Gastrocnemius medialis (tissue), 4 donors: ENCODE measurements around the gene MOBP. TPM values are rescaled to one million over a fixed set of nuclear protein-coding genes. Genes with fewer than 3 reads are reported as not detected.
"Not testable (repeated sequence)": the region's sequence is repeated elsewhere in the genome, so short reads cannot be mapped to it uniquely, and the experiment has no call there.

Source experiments
- ATAC-seq, 2 donors: fragments of 150-250 bp; one replicate each; pipeline ENCODE4 v1.9.1; 2016
- DNase-seq, 2 donors: peaks; one replicate each; pipeline ENCODE4 v3.0.0-alpha.2; 2019
- H3K27ac ChIP-seq, 4 donors: fragments of 200-600 bp; sonication (generic); 1 replicate in 1 of 4; 2 replicates in 3 of 4; pipeline ENCODE4 v1.5.1; 2016 to 2018; ENCODE audit warnings: mild to moderate bottlenecking in 2 of 4, moderate library complexity in 1 of 4
- H3K27me3 ChIP-seq, 3 donors: fragments of 200-600 bp; sonication (generic) in 2 of 3; 1 replicate in 1 of 3; 2 replicates in 2 of 3; pipeline versions ENCODE4 v1.5.1 to v1.6.0; 2016 to 2019; ENCODE audit warnings: mild to moderate bottlenecking in 1 of 3, moderate library complexity in 1 of 3
- H3K36me3 ChIP-seq, 2 donors: fragments of 200-600 bp; sonication (generic) in 1 of 2; one replicate each; pipeline ENCODE4 v1.5.1; 2017 to 2018
- H3K4me1 ChIP-seq, 2 donors: fragments of 200-600 bp; sonication (generic) in 1 of 2; one replicate each; pipeline ENCODE4 v1.5.1; 2016 to 2017; ENCODE audit warnings: mild to moderate bottlenecking in 2 of 2
- H3K4me3 ChIP-seq, 4 donors: fragments of 200-600 bp; sonication (generic) in 3 of 4; 1 replicate in 1 of 4; 2 replicates in 3 of 4; pipeline ENCODE4 v1.5.1; 2016 to 2019; ENCODE audit warnings: mild to moderate bottlenecking in 2 of 4
- H3K9me3 ChIP-seq, 3 donors: fragments of 200-600 bp; sonication (generic) in 2 of 3; 1 replicate in 1 of 3; 2 replicates in 2 of 3; pipeline ENCODE4 v1.5.1; 2016 to 2019
- POLR2A ChIP-seq, 2 donors: fragments of 450-650 bp; IDR thresholded peaks; one replicate each; pipeline ENCODE4 v1.6.1; 2017; ENCODE audit warnings: antibody characterized with exemption in 2 of 2, mild to moderate bottlenecking in 2 of 2, moderate library complexity in 2 of 2
- in situ Hi-C, 4 donors: fragments of 200-750 bp; cut with MboI; loops; one replicate each; pipeline versions ENCODE4 v1.15.0 to v1.8.0; 2017; ENCODE audit warnings: low sequenced_read_pairs in 4 of 4
- intact Hi-C: fragments of 100-400 bp; cut with DNase I; formaldehyde crosslinking; loops from one replicate; pipeline ENCODE4 v1.15.1; 2023; ENCODE audit warnings: low total_unique reads
- total RNA-seq, 4 donors: library from RNA; depleted of rRNA; stranded (reverse); fragments of >200 nt; gene quantifications; one replicate each; pipeline versions ENCODE4 v1.1.0 to v1.2.3, GENCODE V29; 2016
- TF ChIP-seq, protein P1 (sequence below), 5 experiments: fragments of 450-650 bp in 3 of 5; fragments of 200-600 bp in 2 of 5; sonication (generic) in 2 of 5; IDR thresholded peaks in 4 of 5; conservative IDR thresholded peaks in 1 of 5; 1 replicate in 4 of 5; 2 replicates in 1 of 5; pipeline ENCODE4 v1.5.1; 2016 to 2019; ENCODE audit warnings: antibody characterized with exemption in 5 of 5, mild to moderate bottlenecking in 3 of 5, moderate library complexity in 3 of 5

The MOBP gene
- total RNA-seq, 4 donors from 2014 or later, result not detected

DNA sequence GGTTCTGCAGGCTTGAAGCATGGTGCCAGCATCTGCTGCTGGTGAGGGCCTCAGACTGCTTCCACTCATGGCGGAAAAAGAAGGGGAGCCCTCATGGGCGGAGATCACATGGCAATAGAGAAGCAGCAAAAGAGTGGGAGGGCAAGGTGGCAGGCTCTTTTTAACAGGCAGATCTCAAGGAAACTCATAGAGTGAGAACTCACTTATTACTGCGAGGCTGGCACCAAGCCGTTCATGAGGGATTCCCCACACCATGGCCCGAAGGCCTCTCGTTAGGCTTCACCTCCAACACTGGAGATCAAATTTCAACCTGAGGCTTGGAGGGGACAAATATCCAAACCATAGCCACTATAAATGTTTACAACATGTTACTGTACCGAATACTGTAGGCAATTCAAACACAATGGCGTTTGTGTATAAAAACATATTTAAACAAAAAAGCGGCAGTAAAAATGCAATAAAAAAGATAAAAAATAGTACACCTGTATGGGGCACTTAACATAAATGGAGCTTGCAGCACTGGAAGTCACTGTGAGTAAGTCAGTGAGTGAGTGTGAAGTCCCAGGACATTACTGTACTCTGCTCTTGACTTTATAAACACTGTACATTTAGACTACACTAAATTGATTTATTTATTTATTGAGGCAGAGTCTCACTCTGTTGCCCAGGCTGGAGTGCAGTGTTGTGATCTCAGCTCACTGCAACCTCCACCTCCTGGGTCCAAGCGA is 18.8 kb upstream of the MOBP start:
- no peaks in the 10 kb centered on the region for H3K27me3 ChIP-seq
- DNase-seq (no peak), ATAC-seq (no peak)
- no peak overlapping the region for H3K27ac ChIP-seq
- H3K36me3 ChIP-seq, result no peaks in the 10 kb centered on the region
- in situ Hi-C loops (no loop called here), intact Hi-C loops (loop anchor here (1.0 to 10.0 kb wide), 3 partner anchors 50 to 914 kb away; no protein-coding TSS in a partner anchor)
- TF ChIP-seq, protein P1, sequence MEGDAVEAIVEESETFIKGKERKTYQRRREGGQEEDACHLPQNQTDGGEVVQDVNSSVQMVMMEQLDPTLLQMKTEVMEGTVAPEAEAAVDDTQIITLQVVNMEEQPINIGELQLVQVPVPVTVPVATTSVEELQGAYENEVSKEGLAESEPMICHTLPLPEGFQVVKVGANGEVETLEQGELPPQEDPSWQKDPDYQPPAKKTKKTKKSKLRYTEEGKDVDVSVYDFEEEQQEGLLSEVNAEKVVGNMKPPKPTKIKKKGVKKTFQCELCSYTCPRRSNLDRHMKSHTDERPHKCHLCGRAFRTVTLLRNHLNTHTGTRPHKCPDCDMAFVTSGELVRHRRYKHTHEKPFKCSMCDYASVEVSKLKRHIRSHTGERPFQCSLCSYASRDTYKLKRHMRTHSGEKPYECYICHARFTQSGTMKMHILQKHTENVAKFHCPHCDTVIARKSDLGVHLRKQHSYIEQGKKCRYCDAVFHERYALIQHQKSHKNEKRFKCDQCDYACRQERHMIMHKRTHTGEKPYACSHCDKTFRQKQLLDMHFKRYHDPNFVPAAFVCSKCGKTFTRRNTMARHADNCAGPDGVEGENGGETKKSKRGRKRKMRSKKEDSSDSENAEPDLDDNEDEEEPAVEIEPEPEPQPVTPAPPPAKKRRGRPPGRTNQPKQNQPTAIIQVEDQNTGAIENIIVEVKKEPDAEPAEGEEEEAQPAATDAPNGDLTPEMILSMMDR (IDR thresholded peaks at IDR 0.05 in 4 of 5, conservative IDR thresholded peaks at IDR 0.05 in 1 of 5), result no peak
- no peak for TF ChIP-seq POLR2A (IDR thresholded peaks at IDR 0.05)
- H3K4me3 ChIP-seq, result no peak overlapping the region
- no peaks in the 10 kb centered on the region for H3K4me1 ChIP-seq
- no peaks in the 10 kb centered on the region for H3K9me3 ChIP-seq

DNA sequence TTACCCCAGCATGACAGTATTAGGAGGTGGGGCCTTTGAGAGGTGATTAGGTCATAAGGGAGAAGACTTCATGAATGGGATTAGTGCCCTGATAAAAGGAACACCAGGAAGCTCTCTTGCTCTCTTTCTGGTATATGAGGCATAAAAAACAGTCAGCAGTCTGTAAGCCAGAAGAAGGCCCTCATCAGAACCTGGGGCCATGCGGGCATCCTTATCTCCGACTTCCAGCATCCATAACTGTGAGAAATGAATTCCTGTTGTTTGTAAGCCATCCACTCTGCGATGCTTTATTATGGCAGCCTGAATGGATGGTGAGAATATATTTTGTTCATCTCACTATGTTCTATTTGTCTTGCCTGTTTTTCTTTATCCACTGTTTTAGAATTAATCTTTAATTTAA is 17.7 kb upstream of the MOBP start:
- in situ Hi-C loops (no loop called here), intact Hi-C loops (loop anchor here (5.0 to 10.0 kb wide), 2 partner anchors 728 to 915 kb away; no protein-coding TSS in a partner anchor)
- Histone ChIP-seq H3K4me1 (no peaks in the 10 kb centered on the region), H3K36me3 (no peaks in the 10 kb centered on the region), H3K27ac (no peak overlapping the region), H3K4me3 (no peak overlapping the region), H3K27me3 (no peaks in the 10 kb centered on the region), H3K9me3 (no peaks in the 10 kb centered on the region)
- no peak for ATAC-seq
- no peak for DNase-seq
- TF ChIP-seq, protein P1 (IDR thresholded peaks at IDR 0.05 in 4 of 5, conservative IDR thresholded peaks at IDR 0.05 in 1 of 5), result no peak
- TF ChIP-seq POLR2A (IDR thresholded peaks at IDR 0.05), result no peak

DNA sequence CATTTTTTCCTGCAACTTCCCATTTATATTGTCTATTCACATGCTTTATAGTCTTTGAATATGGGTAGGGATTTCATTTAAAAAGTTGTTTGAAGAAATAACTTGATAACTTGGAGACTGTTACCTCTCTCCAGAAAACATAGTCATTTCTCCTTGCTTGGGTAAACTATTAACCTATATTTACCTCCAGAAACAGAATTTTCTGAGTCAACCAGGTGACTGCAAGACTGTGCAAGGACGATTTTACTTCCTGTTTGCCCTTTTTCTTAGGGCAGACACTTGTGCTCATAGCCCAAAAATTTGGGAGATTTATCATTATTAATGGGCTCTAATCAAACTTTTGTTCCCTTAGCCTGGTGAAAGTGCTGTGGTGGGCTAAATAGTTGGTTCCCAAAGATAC is 14.3 kb upstream of the MOBP start:
- ATAC-seq (no peak), DNase-seq (no peak)
- Histone ChIP-seq H3K27ac (no peak overlapping the region), H3K27me3 (no peaks in the 10 kb centered on the region), H3K36me3 (no peaks in the 10 kb centered on the region), H3K4me3 (no peak overlapping the region), H3K4me1 (no peaks in the 10 kb centered on the region), H3K9me3 (no peaks in the 10 kb centered on the region)
- TF ChIP-seq, protein P1 (IDR thresholded peaks at IDR 0.05 in 4 of 5, conservative IDR thresholded peaks at IDR 0.05 in 1 of 5), result no peak
- intact Hi-C loops (no loop called here), in situ Hi-C loops (no loop called here)

DNA sequence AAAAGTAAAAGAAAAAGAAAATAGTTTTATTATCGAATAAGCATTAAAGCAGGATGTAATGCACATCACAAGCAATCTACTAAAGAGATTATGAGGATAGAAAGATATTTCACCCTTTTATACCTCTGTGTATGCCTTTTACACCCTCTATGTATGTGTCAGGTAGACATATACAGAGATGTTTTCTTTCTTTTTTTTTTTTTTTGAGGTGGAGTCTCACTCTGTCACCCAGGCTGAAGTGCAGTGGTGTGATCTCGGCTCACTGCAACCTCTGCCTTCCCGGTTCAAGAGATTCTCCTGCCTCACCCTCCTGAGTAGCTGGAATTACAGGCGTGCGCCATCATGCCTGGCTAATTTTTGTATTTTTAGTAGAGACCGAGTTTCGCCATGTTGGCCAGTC is 13.6 kb upstream of the MOBP start:
- H3K36me3 ChIP-seq, H3K9me3 ChIP-seq, intact Hi-C loops, H3K4me1 ChIP-seq, H3K27me3 ChIP-seq, H3K27ac ChIP-seq, ATAC-seq, in situ Hi-C loops, DNase-seq, H3K4me3 ChIP-seq: not testable (repeated sequence)

DNA sequence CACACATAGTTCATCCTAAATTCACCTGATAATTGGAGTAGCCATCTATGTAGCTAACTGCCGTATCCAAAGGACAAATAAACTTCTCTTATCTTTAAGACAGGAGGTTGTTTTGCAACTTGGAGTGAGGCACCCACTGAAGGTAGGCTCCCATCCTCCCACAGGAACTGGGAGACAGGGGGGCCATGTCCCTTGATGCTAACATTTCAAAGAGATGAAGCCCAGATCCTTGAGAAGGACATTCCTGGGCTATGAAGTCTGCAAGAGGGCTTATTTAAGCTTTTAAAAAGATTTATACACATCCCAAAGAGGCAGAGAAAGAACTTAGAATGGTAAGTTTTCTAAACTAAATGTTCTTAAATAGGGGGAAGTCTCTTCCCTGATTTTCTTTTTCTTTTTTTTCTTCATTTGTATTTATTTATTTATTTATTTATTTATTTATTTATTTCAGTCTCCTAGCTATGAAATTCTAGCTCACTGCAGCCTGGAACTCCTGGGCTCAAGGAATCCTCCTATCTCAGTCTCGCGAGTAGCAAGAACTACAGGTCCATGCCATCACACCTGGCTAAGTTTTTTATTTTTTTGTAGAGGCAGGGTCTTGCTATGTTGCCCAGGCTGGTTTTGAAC is 12.8 kb upstream of the MOBP start:
- in situ Hi-C loops (no loop called here), intact Hi-C loops (no loop called here)
- Histone ChIP-seq H3K27ac (no peak overlapping the region), H3K36me3 (no peaks in the 10 kb centered on the region), H3K4me3 (no peak overlapping the region), H3K4me1 (no peaks in the 10 kb centered on the region), H3K9me3 (no peaks in the 10 kb centered on the region), H3K27me3 (no peaks in the 10 kb centered on the region)
- no peak for ATAC-seq
- TF ChIP-seq, protein P1 (IDR thresholded peaks at IDR 0.05 in 4 of 5, conservative IDR thresholded peaks at IDR 0.05 in 1 of 5), result no peak
- no peak for TF ChIP-seq POLR2A (IDR thresholded peaks at IDR 0.05)
- DNase-seq, result no peak
